Immature natural killer cell (primary cell): ENCODE results near the gene PEF1. TPM values are rescaled to one million over a fixed set of nuclear protein-coding genes. Genes with fewer than 3 reads are reported as not detected.

ENCODE experiments used
- DNase-seq, 3 donors: peaks; one replicate each; pipeline ENCODE4 v3.0.0; 2022; ENCODE audit warnings: mixed read lengths in 1 of 3
- H3K27ac Mint-ChIP-seq, 6 donors: one replicate each; pipeline ENCODE4 v1.8.0; 2020; ENCODE audit warnings: mixed read lengths in 6 of 6, mild to moderate bottlenecking in 5 of 6, inconsistent platforms in 4 of 6, moderate library complexity in 3 of 6
- H3K27me3 Mint-ChIP-seq, 3 donors: one replicate each; pipeline ENCODE4 v1.8.0; 2020 to 2021; ENCODE audit warnings: low read depth in 3 of 3, mild to moderate bottlenecking in 3 of 3, mixed read lengths in 3 of 3, moderate library complexity in 3 of 3, inconsistent platforms in 1 of 3
- H3K36me3 Mint-ChIP-seq, 3 donors: one replicate each; pipeline ENCODE4 v1.8.0; 2020; ENCODE audit warnings: mixed read lengths in 3 of 3, inconsistent platforms in 2 of 3, mild to moderate bottlenecking in 2 of 3
- H3K4me1 Mint-ChIP-seq, 2 donors: one replicate each; pipeline ENCODE4 v1.8.0; 2020; ENCODE audit warnings: inconsistent platforms in 2 of 2, mild to moderate bottlenecking in 2 of 2, mixed read lengths in 2 of 2, moderate library complexity in 1 of 2
- H3K4me3 Mint-ChIP-seq, 5 donors: one replicate each; pipeline ENCODE4 v1.8.0; 2020; ENCODE audit warnings: mild to moderate bottlenecking in 5 of 5, mixed read lengths in 5 of 5, inconsistent platforms in 3 of 5, moderate library complexity in 3 of 5
- H3K9me3 Mint-ChIP-seq, 6 donors: one replicate each; pipeline ENCODE4 v1.8.0; 2020; ENCODE audit warnings: mild to moderate bottlenecking in 6 of 6, mixed read lengths in 6 of 6, inconsistent platforms in 4 of 6, moderate library complexity in 3 of 6
- polyA plus RNA-seq, 3 donors: library from polyadenylated mRNA; unstranded; fragments of 300-500 nt; fragmentation: Illumina TruSeq; gene quantifications; one replicate each; pipeline ENCODE4 v1.2.3, GENCODE V29; 2021

PEF1 gene, protein sequence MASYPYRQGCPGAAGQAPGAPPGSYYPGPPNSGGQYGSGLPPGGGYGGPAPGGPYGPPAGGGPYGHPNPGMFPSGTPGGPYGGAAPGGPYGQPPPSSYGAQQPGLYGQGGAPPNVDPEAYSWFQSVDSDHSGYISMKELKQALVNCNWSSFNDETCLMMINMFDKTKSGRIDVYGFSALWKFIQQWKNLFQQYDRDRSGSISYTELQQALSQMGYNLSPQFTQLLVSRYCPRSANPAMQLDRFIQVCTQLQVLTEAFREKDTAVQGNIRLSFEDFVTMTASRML
- 100 to 1,000 TPM; 108 to 224 (median 119) TPM for polyA plus RNA-seq

DNA sequence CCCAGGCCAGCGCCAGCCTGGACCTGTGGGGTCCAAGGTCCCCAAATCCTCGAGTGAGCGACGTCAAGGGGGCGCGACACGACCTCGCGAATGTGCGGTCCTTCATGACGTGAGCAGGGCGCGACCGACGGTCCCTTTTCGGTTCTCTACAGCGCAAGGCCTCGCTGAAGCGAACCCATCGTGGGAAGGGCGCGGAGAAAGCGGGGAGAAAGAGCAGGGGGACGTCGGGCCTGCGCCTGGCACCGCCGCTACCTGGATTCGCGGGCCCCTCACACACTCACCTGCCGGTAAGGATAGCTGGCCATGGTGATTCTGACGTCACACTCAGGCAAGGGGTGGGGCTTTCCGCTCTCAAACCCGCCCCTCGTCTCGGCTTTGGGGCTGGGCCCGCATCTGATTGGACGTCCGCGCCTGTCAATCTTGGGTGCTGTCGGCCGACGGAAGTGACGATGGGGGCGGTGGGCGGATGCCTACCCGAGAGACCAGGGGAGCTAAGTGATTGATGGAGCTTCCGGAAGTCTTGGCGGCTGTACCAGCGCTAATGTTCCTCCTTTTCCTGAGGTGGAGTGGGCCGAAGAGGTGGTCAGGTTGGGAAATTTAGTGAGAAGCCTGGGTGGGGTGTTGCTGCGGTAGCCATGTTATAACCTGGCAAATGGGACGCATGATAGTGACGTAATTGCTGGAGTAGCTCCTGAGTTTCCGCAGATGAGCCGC, at the start of gene PEF1:
TSS of gene PEF1 (minus strand) at position 317 of the 714 bp plus-strand sequence. CDS start at position 305, 12 bp downstream.
- Mint-ChIP-seq H3K4me3 (peak within 1 kb of the TSS; percentile 97 to 100 (median 99)), H3K27me3 (peaks cover 7 to 15% (median 12%) of the 10 kb centered on the region in 3 donors), H3K4me1 (peaks cover 41% of the 10 kb centered on the region in 2 donors), H3K9me3 (no peaks in the 10 kb centered on the region), H3K27ac (peak within 1 kb of the TSS; percentile 99 to 100 (median 100)), H3K36me3 (peaks cover 0 to 4% (median 0%) of the 10 kb centered on the region in 3 donors)
- peak; percentile 99 to 100 (median 100) for DNase-seq

DNA sequence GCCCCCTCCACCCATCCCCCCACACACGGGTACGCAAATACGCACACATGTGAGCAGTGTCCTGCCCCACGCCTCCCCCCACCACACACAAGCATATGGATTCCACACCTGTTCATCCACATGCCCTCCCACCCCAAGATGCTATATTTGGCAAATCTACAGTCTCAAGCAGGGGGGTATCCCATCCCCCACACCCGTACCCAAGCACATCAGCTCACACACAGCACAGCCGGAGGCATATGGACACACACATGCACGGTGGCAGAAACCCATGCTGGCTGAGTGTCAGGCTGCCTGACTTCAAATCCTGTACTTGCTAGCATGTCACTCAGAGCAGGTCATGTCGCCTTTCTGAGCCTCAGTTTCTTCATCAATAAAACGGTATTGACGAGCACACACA, 48.6 kb upstream of the PEF1 start:
- Mint-ChIP-seq H3K27me3 (peaks cover 0 to 4% (median 2%) of the 10 kb centered on the region in 3 donors), H3K4me3 (no peak overlapping the region), H3K4me1 (peaks cover 4 to 10% of the 10 kb centered on the region in 2 donors), H3K9me3 (no peaks in the 10 kb centered on the region), H3K27ac (no peak overlapping the region), H3K36me3 (no peaks in the 10 kb centered on the region)
- no peak for DNase-seq

- no peak for DNase-seq
- no peaks in the 10 kb centered on the region for H3K9me3 Mint-ChIP-seq
- H3K4me1 Mint-ChIP-seq: no peaks in the 10 kb centered on the region
- H3K36me3 Mint-ChIP-seq: no peaks in the 10 kb centered on the region
- H3K4me3 Mint-ChIP-seq: no peak overlapping the region
- peaks cover 0 to 2% (median 0%) of the 10 kb centered on the region in 3 donors for H3K27me3 Mint-ChIP-seq
- no peak overlapping the region for H3K27ac Mint-ChIP-seq
Observed at GRCh38 chr1:31691951-31692350, 47.3 kb upstream of the PEF1 start.

GRCh38 chr1:31691446-31691845, 46.8 kb upstream of the PEF1 start:
- no peak for DNase-seq
- Mint-ChIP-seq H3K4me1 (no peaks in the 10 kb centered on the region), H3K9me3 (no peaks in the 10 kb centered on the region), H3K27ac (no peak overlapping the region), H3K27me3 (peaks cover 0 to 2% (median 0%) of the 10 kb centered on the region in 3 donors), H3K36me3 (no peaks in the 10 kb centered on the region), H3K4me3 (no peak overlapping the region)

DNA sequence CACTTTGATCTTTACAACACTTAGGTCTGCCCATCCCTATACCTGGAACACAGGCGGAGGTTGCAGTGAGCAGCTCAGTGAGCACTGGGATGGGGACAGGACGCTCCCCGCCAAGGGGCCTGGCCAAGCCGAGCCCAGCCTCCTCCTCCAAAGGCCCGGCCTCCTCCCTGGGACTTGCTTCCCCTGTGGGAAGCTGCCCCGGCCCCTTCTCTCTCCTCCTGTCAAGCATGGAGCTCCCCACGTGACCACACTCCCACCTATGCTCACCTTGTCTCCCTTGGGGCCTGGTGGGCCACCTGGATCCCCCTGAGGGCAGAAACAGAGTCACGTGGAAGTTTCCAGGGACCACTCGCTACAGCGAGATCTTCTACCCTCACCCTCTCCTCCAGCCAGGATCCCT, 46.2 kb upstream of the PEF1 start:
- no peak overlapping the region for H3K27ac Mint-ChIP-seq
- no peak for DNase-seq
- no peaks in the 10 kb centered on the region for H3K4me1 Mint-ChIP-seq
- H3K9me3 Mint-ChIP-seq: no peaks in the 10 kb centered on the region
- no peak overlapping the region for H3K4me3 Mint-ChIP-seq
- no peaks in the 10 kb centered on the region for H3K36me3 Mint-ChIP-seq
- peaks cover 0 to 2% (median 0%) of the 10 kb centered on the region in 3 donors for H3K27me3 Mint-ChIP-seq

GRCh38 chr1:31689854-31690253, 45.2 kb upstream of the PEF1 start:
- Mint-ChIP-seq H3K4me3 (no peak overlapping the region), H3K36me3 (no peaks in the 10 kb centered on the region), H3K9me3 (no peaks in the 10 kb centered on the region), H3K4me1 (peaks cover 0 to 5% of the 10 kb centered on the region in 2 donors), H3K27me3 (peaks cover under 1 to 2% (median 2%) of the 10 kb centered on the region in 3 donors), H3K27ac (no peak overlapping the region)
- DNase-seq: no peak

DNA sequence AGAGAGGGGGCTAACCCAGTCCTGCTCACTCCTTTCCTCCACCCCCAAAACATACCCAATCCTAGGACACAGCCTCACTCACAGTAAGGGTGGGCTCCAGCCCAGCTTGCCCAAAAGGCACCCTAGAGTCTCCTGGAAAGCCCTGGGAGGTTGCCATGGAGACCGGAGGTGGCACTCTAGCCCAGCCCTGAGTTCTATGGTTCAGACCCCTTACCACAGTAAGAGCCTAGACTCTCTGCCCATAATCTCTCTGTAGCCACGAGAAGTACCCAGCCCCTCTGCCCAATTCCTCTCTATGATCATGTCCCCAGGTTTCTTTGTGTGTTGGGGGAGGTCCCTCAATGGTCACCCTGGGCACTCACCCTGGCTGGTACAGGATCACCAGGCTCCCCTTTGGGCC, 44.7 kb upstream of the PEF1 start:
- H3K4me3 Mint-ChIP-seq: no peak overlapping the region
- DNase-seq: no peak
- no peaks in the 10 kb centered on the region for H3K9me3 Mint-ChIP-seq
- H3K36me3 Mint-ChIP-seq: no peaks in the 10 kb centered on the region
- H3K4me1 Mint-ChIP-seq: peaks cover 0 to 7% of the 10 kb centered on the region in 2 donors
- peaks cover 2 to 3% (median 2%) of the 10 kb centered on the region in 3 donors for H3K27me3 Mint-ChIP-seq
- no peak overlapping the region for H3K27ac Mint-ChIP-seq

DNA sequence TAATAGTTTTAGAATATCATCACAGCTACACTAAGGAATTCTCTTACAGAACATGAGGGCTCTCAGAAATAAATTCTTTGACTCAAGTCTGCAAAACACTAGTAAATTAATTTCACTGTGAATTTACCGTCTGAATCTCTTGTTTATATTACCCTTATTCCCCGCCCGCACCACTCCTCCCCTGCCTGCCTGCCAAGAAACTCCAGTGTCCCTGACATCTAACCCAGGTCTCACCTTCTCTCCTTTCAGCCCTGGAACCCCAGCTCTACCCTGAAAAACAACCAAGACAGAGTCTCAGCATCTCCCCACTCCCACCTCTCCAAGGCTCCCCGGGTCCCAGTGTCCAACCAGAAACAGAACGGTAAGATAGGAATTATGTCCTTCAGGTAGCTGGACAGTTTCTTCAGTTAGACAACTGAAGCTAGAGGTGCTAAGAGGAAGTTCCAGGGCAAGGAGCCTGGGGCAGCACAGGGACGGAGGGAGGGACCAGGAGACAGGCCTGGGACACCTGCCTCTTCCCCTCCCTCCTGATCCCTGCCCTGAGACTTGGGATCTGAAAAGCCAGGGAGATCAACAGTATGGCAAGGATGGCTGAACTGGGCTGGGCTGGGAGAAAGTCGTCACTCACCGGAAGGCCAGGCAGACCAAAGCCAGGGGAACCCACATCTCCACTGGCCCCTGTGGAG, 43.7 kb upstream of the PEF1 start:
- Mint-ChIP-seq H3K4me3 (no peak overlapping the region), H3K27me3 (peaks cover 0 to 6% (median 2%) of the 10 kb centered on the region in 3 donors), H3K36me3 (no peaks in the 10 kb centered on the region), H3K4me1 (peaks cover 0 to 7% of the 10 kb centered on the region in 2 donors), H3K9me3 (no peaks in the 10 kb centered on the region), H3K27ac (no peak overlapping the region)
- no peak for DNase-seq

- no peaks in the 10 kb centered on the region for H3K9me3 Mint-ChIP-seq
- no peaks in the 10 kb centered on the region for H3K36me3 Mint-ChIP-seq
- peaks cover 0 to 6% (median 5%) of the 10 kb centered on the region in 3 donors for H3K27me3 Mint-ChIP-seq
- no peak overlapping the region for H3K4me3 Mint-ChIP-seq
- DNase-seq: no peak
- no peak overlapping the region for H3K27ac Mint-ChIP-seq
- peaks cover 0 to 7% of the 10 kb centered on the region in 2 donors for H3K4me1 Mint-ChIP-seq
Observed at GRCh38 chr1:31687601-31688000, 42.9 kb upstream of the PEF1 start.

GRCh38 chr1:31685795-31686194, 41.1 kb upstream of the PEF1 start:
- Mint-ChIP-seq H3K4me1 (peaks cover 0 to 7% of the 10 kb centered on the region in 2 donors), H3K4me3 (no peak overlapping the region), H3K27me3 (peaks cover 1 to 6% (median 5%) of the 10 kb centered on the region in 3 donors), H3K27ac (no peak overlapping the region), H3K9me3 (no peaks in the 10 kb centered on the region), H3K36me3 (no peaks in the 10 kb centered on the region)
- DNase-seq: no peak

DNA sequence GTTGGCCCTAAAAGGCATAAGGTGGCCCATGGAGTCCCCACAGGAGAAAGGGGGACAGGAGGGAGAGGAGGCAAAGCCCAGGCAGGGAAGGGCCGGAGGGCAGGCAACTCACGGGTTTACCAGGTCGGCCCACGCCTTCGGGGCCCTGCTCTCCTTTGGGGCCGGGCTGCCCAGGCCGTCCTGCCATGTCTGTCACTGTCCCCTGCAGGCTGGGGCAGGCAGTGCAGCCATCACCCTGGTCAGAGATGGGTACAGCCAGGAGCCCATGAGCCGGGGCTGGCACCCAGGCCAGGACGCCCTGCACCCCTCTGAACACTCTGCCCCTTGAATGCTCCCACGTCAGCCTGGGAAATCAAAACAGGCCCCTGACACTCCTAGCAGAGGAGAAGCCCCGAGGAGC, 39.3 kb upstream of the PEF1 start:
- Mint-ChIP-seq H3K36me3 (no peaks in the 10 kb centered on the region), H3K4me3 (no peak overlapping the region)
- no peak for DNase-seq

DNA sequence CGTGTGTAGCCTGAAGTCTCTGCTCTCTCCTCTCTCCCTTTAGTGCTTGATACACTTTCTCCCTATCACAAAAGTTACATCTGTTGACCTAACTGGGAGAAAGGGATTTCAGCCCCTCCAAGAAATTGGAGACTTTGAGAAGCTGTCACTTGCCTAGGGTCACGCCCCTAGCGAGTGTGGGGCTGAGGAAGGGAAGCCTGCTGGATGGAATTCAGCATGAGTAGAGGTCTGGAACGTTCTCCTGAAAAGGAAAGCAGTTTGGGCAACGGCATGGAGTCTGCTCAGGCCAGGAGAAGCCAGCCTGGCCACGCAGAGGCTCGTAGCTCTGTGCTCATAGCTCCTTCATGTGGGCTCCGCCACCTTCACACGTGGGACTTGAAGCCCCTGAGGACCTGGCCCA, 36.7 kb upstream of the PEF1 start:
- Mint-ChIP-seq H3K4me1 (peaks cover 0 to 7% of the 10 kb centered on the region in 2 donors), H3K27me3 (peaks cover 1 to 6% (median 5%) of the 10 kb centered on the region in 3 donors), H3K9me3 (no peaks in the 10 kb centered on the region), H3K27ac (no peak overlapping the region), H3K36me3 (no peaks in the 10 kb centered on the region), H3K4me3 (no peak overlapping the region)
- DNase-seq: no peak

More for the DNA sequence above, 39.3 kb upstream of the PEF1 start:
- peaks cover 0 to 7% of the 10 kb centered on the region in 2 donors for H3K4me1 Mint-ChIP-seq
- H3K9me3 Mint-ChIP-seq: no peaks in the 10 kb centered on the region
- peaks cover 1 to 6% (median 5%) of the 10 kb centered on the region in 3 donors for H3K27me3 Mint-ChIP-seq
- no peak overlapping the region for H3K27ac Mint-ChIP-seq

GRCh38 chr1:31679676-31680230, 35.1 kb upstream of the PEF1 start:
- no peaks in the 10 kb centered on the region for H3K9me3 Mint-ChIP-seq
- no peak overlapping the region for H3K27ac Mint-ChIP-seq
- no peak for DNase-seq
- H3K4me3 Mint-ChIP-seq: no peak overlapping the region
- H3K36me3 Mint-ChIP-seq: no peaks in the 10 kb centered on the region
- H3K4me1 Mint-ChIP-seq: peaks cover 0 to 1% of the 10 kb centered on the region in 2 donors
- H3K27me3 Mint-ChIP-seq: peaks cover 1 to 6% (median 2%) of the 10 kb centered on the region in 3 donors
